GM12878 (cell line): ENCODE data around the gene ARPC1B. TPM values are rescaled to one million over a fixed set of nuclear protein-coding genes. Genes with fewer than 3 reads are reported as not detected.

Experiments used
- ATAC-seq: fragments of 200-7000 bp; cut with Tn5 transposase; 3 replicates; pipeline ENCODE4 v1.9.1; 2020; ENCODE audit warnings: mild to moderate bottlenecking, moderate library complexity
- BruUV-seq: library from RNA; stranded (reverse); fragments of 400-500 nt; replicated peaks from 2 replicates; lab custom pipeline; 2021; lab: Mats Ljungman, UMichigan
- CTCF ChIA-PET: fragments of 300-600 bp; sonication (Branson Sonifier 250); formaldehyde crosslinking; extraction: SDS; loops from one replicate; lab custom pipeline; 2021; ENCODE audit warnings: inconsistent platforms; lab: Yijun Ruan, JAX
- POLR2A ChIA-PET: fragments of 350-600 bp; formaldehyde crosslinking; extraction: SDS; loops from one replicate; lab custom pipeline; 2021; ENCODE audit warnings: inconsistent platforms; lab: Charles Lee
- RAD21 ChIA-PET: fragments of 300-600 bp; sonication (Branson Sonifier 250); formaldehyde crosslinking; loops from one replicate; lab custom pipeline; 2023; ENCODE audit warnings: antibody characterized with exemption; ENCODE audit not compliant: unreplicated experiment; lab: Charles Lee
- SMC1A ChIA-PET: fragments of 300-600 bp; sonication (Branson Sonifier 250); formaldehyde crosslinking; loops from one replicate; lab custom pipeline; 2023; ENCODE audit not compliant: unreplicated experiment, uncharacterized antibody; lab: Charles Lee
- DNase-seq: peaks from one replicate; pipeline ENCODE4 v3.0.0-alpha.2; 2011; ENCODE audit warnings: low read depth, low spot score
- FAIRE-seq: peaks from 3 replicates; lab custom pipeline; 2011; peaks lifted over from hg19 to GRCh38; lab: Jason Lieb, UNC
- H2AFZ ChIP-seq: 2 replicates; pipeline ENCODE4 v1.6.0; 2011; ENCODE audit warnings: low read depth, low read length, control low read depth; ENCODE audit not compliant: control insufficient read depth
- H3K27ac ChIP-seq: 2 replicates; pipeline ENCODE4 v1.5.1; 2011; ENCODE audit warnings: control low read depth; ENCODE audit not compliant: control insufficient read depth, insufficient read depth
- H3K27me3 ChIP-seq, 2 experiments: replicated peaks in 1 of 2; 2 replicates each; pipeline versions ENCODE4 v1.6.0 to v1.6.1; 2011; ENCODE audit warnings: low read length in 1 of 2; ENCODE audit not compliant: control insufficient read depth in 2 of 2, insufficient read depth in 2 of 2
- H3K36me3 ChIP-seq, 2 experiments: 2 replicates each; pipeline ENCODE4 v1.5.1; 2011; ENCODE audit warnings: low read length in 1 of 2; ENCODE audit not compliant: control insufficient read depth in 2 of 2, insufficient read depth in 2 of 2
- H3K4me1 ChIP-seq: 2 replicates; pipeline ENCODE4 v1.6.1; 2011; ENCODE audit warnings: mild to moderate bottlenecking, low read length, moderate library complexity, mixed read lengths; ENCODE audit not compliant: control insufficient read depth, insufficient read depth
- H3K4me2 ChIP-seq: 2 replicates; pipeline ENCODE4 v1.6.0; 2011; ENCODE audit warnings: control low read depth; ENCODE audit not compliant: control insufficient read depth, insufficient read depth
- H3K4me3 ChIP-seq: fragments of 200-600 bp; sonication (generic); 2 replicates; pipeline ENCODE4 v1.5.1; 2016
- H3K79me2 ChIP-seq: 2 replicates; pipeline ENCODE4 v1.6.0; 2011; ENCODE audit warnings: low read length; ENCODE audit not compliant: control insufficient read depth, insufficient read depth
- H3K9ac ChIP-seq: 2 replicates; pipeline ENCODE4 v1.8.0; 2011; ENCODE audit warnings: low read length, control low read depth, mixed read lengths; ENCODE audit not compliant: control insufficient read depth, insufficient read depth
- H3K9me3 ChIP-seq: replicated peaks from 3 replicates; pipeline ENCODE4 v1.5.1; 2011; ENCODE audit warnings: mild to moderate bottlenecking, low read length; ENCODE audit not compliant: control insufficient read depth, insufficient read depth
- H4K20me1 ChIP-seq: 2 replicates; pipeline ENCODE4 v1.6.0; 2011; ENCODE audit not compliant: control insufficient read depth, insufficient read depth
- RAD21 ChIP-seq: IDR thresholded peaks from 2 replicates; pipeline ENCODE4 v1.6.1; 2011; ENCODE audit warnings: mild to moderate bottlenecking, low read depth, low read length, moderate library complexity; ENCODE audit not compliant: insufficient read depth
- SMC3 ChIP-seq: IDR thresholded peaks from 2 replicates; pipeline ENCODE4 v1.6.1; 2011; ENCODE audit warnings: low read length, improper control_type of control experiment, borderline replicate concordance
- WGBS: methylation state at CpG from one replicate; pipeline ENCODE4 v1.1.6; 2016; ENCODE audit warnings: low lambda C conversion rate; ENCODE audit not compliant: insufficient replicate concordance, insufficient coverage; ENCODE audit errors: missing lambda C conversion rate; 5-methylcytosine and 5-hydroxymethylcytosine counted together
- in situ Hi-C: fragments of 300-500 bp; cut with MboI; formaldehyde crosslinking; loops from 9 replicates; pipeline ENCODE4 v1.14.3; 2018; ENCODE audit warnings: mixed read lengths
- intact Hi-C: fragments of 100-400 bp; cut with micrococcal nuclease; formaldehyde crosslinking; loops from one replicate; pipeline ENCODE4 v1.14.2; 2022; ENCODE audit not compliant: unreplicated experiment
- polyA plus RNA-seq, 11 experiments: library from polyadenylated mRNA; depleted of rRNA in 4 of 11; unstranded in 6 of 11; stranded (reverse) in 5 of 11; fragments of >200 nt; fragmentation: Nextera tagmentation in 4 of 11; fragmentation: Illumina TruSeq in 1 of 11; extraction: Ambion mirVana in 4 of 11; extraction: Trizol in 1 of 11; gene quantifications; 1 replicate in 1 of 11; 2 replicates in 10 of 11; pipeline versions ENCODE4 v1.2.1 to v1.2.3, GENCODE V29; 2011 to 2016; ENCODE audit warnings: inconsistent platforms in 2 of 11, missing spikeins in 2 of 11, low read depth in 1 of 11
- total RNA-seq, 4 experiments: library from RNA; depleted of rRNA in 3 of 4; stranded (reverse); fragments of >200 nt in 3 of 4; fragmentation: Illumina TruSeq in 1 of 4; extraction: Trizol in 1 of 4; gene quantifications; 2 replicates each; pipeline versions ENCODE4 v1.2.1 to v1.2.3, GENCODE V29; 2013 to 2021
- TF ChIP-seq, protein P1 (sequence below): IDR thresholded peaks from 2 replicates; pipeline ENCODE4 v1.6.1; 2012; ENCODE audit warnings: mild to moderate bottlenecking, low read depth, low read length
- TF ChIP-seq, protein P2 (sequence below), 3 experiments: IDR thresholded peaks in 2 of 3; conservative IDR thresholded peaks in 1 of 3; 2 replicates each; pipeline ENCODE4 v1.5.1; 2011; ENCODE audit warnings: low read depth in 3 of 3, low read length in 3 of 3, mild to moderate bottlenecking in 3 of 3, control low read depth in 2 of 3, moderate library complexity in 2 of 3, inconsistent platforms in 1 of 3, mixed read lengths in 1 of 3; ENCODE audit not compliant: control insufficient read depth in 2 of 3, insufficient read depth in 1 of 3; ENCODE audit errors: extremely low read depth in 1 of 3

ARPC1B gene
- total and polyA plus RNA-seq, 10 of the 15 experiments (the other 5 are each of a cell fraction or from before 2014, with no cell fraction given) = 14.1 to 762 (median 387) TPM

DNA sequence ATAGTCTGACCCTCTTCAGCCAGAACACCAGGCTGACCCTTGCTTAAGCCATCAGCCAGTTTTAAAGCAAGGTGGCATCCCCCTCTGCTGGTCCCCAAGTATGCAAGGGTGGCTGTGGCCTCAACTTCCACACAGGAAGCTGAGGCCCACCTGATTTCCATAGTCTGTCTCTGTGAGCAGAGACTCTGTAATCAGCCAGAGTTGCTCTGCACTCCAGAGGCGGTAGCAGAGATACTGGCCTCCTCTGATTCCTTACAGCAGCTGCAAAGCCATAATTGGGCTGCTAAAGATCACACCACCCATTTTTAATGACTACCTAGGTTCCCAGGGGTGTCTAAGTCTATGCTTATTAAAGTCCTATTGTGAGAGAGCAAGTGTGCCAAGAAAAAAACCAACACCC, 32.0 kb downstream of the ARPC1B start:
- Histone ChIP-seq H3K9me3 (no peaks in the 10 kb centered on the region), H3K79me2 (peaks cover 62% of the 10 kb centered on the region), H3K27me3 (no peaks in the 10 kb centered on the region), H3K36me3 (peaks cover 6 to 19% of the 10 kb centered on the region in 2 experiments), H4K20me1 (no peaks in the 10 kb centered on the region), H3K4me2 (peak overlapping the region; percentile 83), H2AFZ (no peak overlapping the region)
- ChIA-PET CTCF (interaction anchor here (0.9 to 4.6 kb wide), 9 partner anchors 8 to 431 kb away, joined by 3 to 31 read pairs (median 4); partner anchors contain the start of gene ARPC1A), RAD21 (interaction anchor here (1.6 to 2.2 kb wide), 2 partner anchors 27 to 41 kb away, joined by 5 to 15 read pairs; no protein-coding TSS in a partner anchor)
- ATAC-seq (peak; percentile 8), DNase-seq (no peak), FAIRE-seq (no peak)
- TF ChIP-seq, protein P1, sequence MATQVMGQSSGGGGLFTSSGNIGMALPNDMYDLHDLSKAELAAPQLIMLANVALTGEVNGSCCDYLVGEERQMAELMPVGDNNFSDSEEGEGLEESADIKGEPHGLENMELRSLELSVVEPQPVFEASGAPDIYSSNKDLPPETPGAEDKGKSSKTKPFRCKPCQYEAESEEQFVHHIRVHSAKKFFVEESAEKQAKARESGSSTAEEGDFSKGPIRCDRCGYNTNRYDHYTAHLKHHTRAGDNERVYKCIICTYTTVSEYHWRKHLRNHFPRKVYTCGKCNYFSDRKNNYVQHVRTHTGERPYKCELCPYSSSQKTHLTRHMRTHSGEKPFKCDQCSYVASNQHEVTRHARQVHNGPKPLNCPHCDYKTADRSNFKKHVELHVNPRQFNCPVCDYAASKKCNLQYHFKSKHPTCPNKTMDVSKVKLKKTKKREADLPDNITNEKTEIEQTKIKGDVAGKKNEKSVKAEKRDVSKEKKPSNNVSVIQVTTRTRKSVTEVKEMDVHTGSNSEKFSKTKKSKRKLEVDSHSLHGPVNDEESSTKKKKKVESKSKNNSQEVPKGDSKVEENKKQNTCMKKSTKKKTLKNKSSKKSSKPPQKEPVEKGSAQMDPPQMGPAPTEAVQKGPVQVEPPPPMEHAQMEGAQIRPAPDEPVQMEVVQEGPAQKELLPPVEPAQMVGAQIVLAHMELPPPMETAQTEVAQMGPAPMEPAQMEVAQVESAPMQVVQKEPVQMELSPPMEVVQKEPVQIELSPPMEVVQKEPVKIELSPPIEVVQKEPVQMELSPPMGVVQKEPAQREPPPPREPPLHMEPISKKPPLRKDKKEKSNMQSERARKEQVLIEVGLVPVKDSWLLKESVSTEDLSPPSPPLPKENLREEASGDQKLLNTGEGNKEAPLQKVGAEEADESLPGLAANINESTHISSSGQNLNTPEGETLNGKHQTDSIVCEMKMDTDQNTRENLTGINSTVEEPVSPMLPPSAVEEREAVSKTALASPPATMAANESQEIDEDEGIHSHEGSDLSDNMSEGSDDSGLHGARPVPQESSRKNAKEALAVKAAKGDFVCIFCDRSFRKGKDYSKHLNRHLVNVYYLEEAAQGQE = no peak
- TF ChIP-seq RAD21 (0 out of 2 replicates have a peak, but pooled peaks have one; percentile 16), SMC3 (peak; percentile 24; the same call in 1 of the 2 replicates)
- TF ChIP-seq, protein P2, sequence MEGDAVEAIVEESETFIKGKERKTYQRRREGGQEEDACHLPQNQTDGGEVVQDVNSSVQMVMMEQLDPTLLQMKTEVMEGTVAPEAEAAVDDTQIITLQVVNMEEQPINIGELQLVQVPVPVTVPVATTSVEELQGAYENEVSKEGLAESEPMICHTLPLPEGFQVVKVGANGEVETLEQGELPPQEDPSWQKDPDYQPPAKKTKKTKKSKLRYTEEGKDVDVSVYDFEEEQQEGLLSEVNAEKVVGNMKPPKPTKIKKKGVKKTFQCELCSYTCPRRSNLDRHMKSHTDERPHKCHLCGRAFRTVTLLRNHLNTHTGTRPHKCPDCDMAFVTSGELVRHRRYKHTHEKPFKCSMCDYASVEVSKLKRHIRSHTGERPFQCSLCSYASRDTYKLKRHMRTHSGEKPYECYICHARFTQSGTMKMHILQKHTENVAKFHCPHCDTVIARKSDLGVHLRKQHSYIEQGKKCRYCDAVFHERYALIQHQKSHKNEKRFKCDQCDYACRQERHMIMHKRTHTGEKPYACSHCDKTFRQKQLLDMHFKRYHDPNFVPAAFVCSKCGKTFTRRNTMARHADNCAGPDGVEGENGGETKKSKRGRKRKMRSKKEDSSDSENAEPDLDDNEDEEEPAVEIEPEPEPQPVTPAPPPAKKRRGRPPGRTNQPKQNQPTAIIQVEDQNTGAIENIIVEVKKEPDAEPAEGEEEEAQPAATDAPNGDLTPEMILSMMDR (IDR thresholded peaks at IDR 0.05 in 2 of 3, conservative IDR thresholded peaks at IDR 0.05 in 1 of 3; ENCODE audit: control insufficient read depth in 2 of 3, extremely low read depth in 1 of 3, insufficient read depth in 1 of 3, low read depth in 3 of 3, low read length in 3 of 3) = peak in 2 of 3 experiments; percentile 15 to 35; a peak in 3 of 6 replicates
- TF ChIP-seq, all 136 proteins: peak for 3
- 6% methylated on average over 1 of the region's 1 CpG for WGBS
- intact Hi-C loops = loop anchor here (5.0 kb wide), 1 partner anchor 34 kb away; the partner anchor contains the start of gene ARPC1B
- peaks cover 12% of the 10 kb centered on the region for H3K4me1 ChIP-seq
- no TSS peak for BruUV-seq
- H3K9ac ChIP-seq = peak overlapping the region; percentile 98
- SMC1A ChIA-PET = interaction anchor here (0.7 to 1.5 kb wide), 4 partner anchors 12 to 54 kb away, joined by 3 to 8 read pairs (median 4); no protein-coding TSS in a partner anchor
- H3K4me3 ChIP-seq = peak overlapping the region; percentile 100
- POLR2A ChIA-PET = interaction anchor here (1.1 to 4.9 kb wide), 4 partner anchors 8 to 95 kb away, joined by 3 to 51 read pairs (median 10); partner anchors contain the start of genes CPSF4 and PTCD1
- peak overlapping the region; percentile 99; the same call in 1 of the 2 replicates for H3K27ac ChIP-seq
- in situ Hi-C loops = no loop called here
